Fibroblast of lung (primary cell): ENCODE measurements around the gene TP53I11. TPM values are rescaled to one million over a fixed set of nuclear protein-coding genes. Genes with fewer than 3 reads are reported as not detected.

ENCODE experiments used
- DNase-seq, 2 donors: peaks; one replicate each; pipeline versions ENCODE4 v3.0.0 to v3.0.0-alpha.2; 2010; ENCODE audit warnings: low read depth in 2 of 2
- H2AFZ ChIP-seq: 2 replicates; pipeline ENCODE4 v1.5.1; 2012; ENCODE audit warnings: low read length, control low read depth, inconsistent platforms
- H3K27ac ChIP-seq: 2 replicates; pipeline ENCODE4 v1.5.1; 2011; ENCODE audit warnings: low read length, control low read depth; ENCODE audit not compliant: insufficient read depth
- H3K27me3 ChIP-seq: 2 replicates; pipeline ENCODE4 v1.5.1; 2011; ENCODE audit warnings: mild to moderate bottlenecking, low read length; ENCODE audit not compliant: control insufficient read depth, insufficient read depth
- H3K36me3 ChIP-seq: 2 replicates; pipeline ENCODE4 v1.5.1; 2011; ENCODE audit warnings: low read length; ENCODE audit not compliant: control insufficient read depth, insufficient read depth
- H3K4me1 ChIP-seq: 2 replicates; pipeline ENCODE4 v1.5.1; 2011; ENCODE audit warnings: low read length; ENCODE audit not compliant: control insufficient read depth, insufficient read depth; ENCODE audit errors: extremely low read depth
- H3K4me2 ChIP-seq: 2 replicates; pipeline ENCODE4 v1.5.1; 2011; ENCODE audit warnings: low read length, control low read depth; ENCODE audit not compliant: insufficient read depth; ENCODE audit errors: extremely low read depth
- H3K4me3 ChIP-seq, 4 experiments: fragments of 200-600 bp in 1 of 4; sonication (generic) in 1 of 4; replicated peaks in 1 of 4; 2 replicates each; pipeline ENCODE4 v1.5.1; 2011 to 2016; ENCODE audit warnings: low read length in 4 of 4, low read depth in 3 of 4, mild to moderate bottlenecking in 3 of 4, control low read depth in 2 of 4, inconsistent platforms in 1 of 4, mixed read lengths in 1 of 4; ENCODE audit not compliant: insufficient read depth in 1 of 4; ENCODE audit errors: control extremely low read depth in 1 of 4
- H3K79me2 ChIP-seq: 2 replicates; pipeline ENCODE4 v1.5.1; 2012; ENCODE audit warnings: mild to moderate bottlenecking, low read length, inconsistent platforms; ENCODE audit not compliant: control insufficient read depth, insufficient read depth
- H3K9ac ChIP-seq: 2 replicates; pipeline ENCODE4 v1.5.1; 2011; ENCODE audit warnings: mild to moderate bottlenecking, low read length, control low read depth; ENCODE audit not compliant: insufficient read depth
- H3K9me3 ChIP-seq: 2 replicates; pipeline ENCODE4 v1.5.1; 2012; ENCODE audit warnings: low read depth, low read length; ENCODE audit not compliant: control insufficient read depth, insufficient read depth
- H4K20me1 ChIP-seq: 2 replicates; pipeline ENCODE4 v1.5.1; 2011; ENCODE audit warnings: low read length; ENCODE audit not compliant: control insufficient read depth, insufficient read depth; ENCODE audit errors: extremely low read depth
- CTCF ChIP-seq, 2 donors: IDR thresholded peaks in 1 of 2; conservative IDR thresholded peaks in 1 of 2; 1 replicate in 1 of 2; 2 replicates in 1 of 2; pipeline ENCODE4 v1.5.1; 2011 to 2012; ENCODE audit warnings: low read length in 2 of 2, control low read depth in 1 of 2, inconsistent platforms in 1 of 2, low read depth in 1 of 2, mild to moderate bottlenecking in 1 of 2
- EZH2 ChIP-seq: IDR thresholded peaks from 2 replicates; pipeline ENCODE4 v1.5.1; 2012; ENCODE audit warnings: low read length, control low read depth, mild to moderate bottlenecking; ENCODE audit errors: missing control alignments
- polyA plus RNA-seq, 2 donors: library from polyadenylated mRNA; depleted of rRNA in 1 of 2; stranded (reverse) in 1 of 2; unstranded in 1 of 2; fragments of >200 nt; gene quantifications; 2 replicates each; pipeline ENCODE4 v1.2.1, GENCODE V29; 2011 to 2012; ENCODE audit warnings: missing spikeins in 1 of 2
- total RNA-seq: library from RNA; depleted of rRNA; stranded (reverse); fragments of >200 nt; gene quantifications from 2 replicates; pipeline ENCODE4 v1.2.1, GENCODE V29; 2014

Gene TP53I11
- total and polyA plus RNA-seq, 2 donors (not counting 1 experiment from before 2014, with no cell fraction given) = 53.2 to 54.0 TPM

DNA sequence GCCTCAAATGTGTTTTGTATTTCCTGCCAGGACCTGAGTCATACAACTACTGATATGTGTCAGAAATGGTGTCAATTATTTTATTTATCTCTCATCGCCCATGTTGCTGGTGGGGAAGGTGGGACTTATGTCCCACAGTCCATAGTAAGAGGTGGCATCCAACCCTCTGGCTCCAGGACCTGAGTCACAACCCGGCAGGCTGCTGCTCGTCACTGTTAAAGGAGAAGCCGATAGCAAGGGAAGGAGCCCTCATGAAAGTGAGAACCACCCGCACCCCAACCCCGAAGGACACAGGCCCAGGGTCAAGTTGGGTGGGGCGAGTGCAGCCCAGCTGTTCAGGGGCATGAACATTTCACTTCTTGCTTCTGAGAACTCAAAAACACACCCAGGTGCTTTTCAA is 33.1 kb upstream of the TP53I11 start:
- no peaks in the 10 kb centered on the region for H3K36me3 ChIP-seq
- no peaks in the 10 kb centered on the region for H3K9me3 ChIP-seq
- H3K27me3 ChIP-seq = peaks cover 15% of the 10 kb centered on the region
- no peaks in the 10 kb centered on the region for H3K4me1 ChIP-seq
- TF ChIP-seq EZH2 = no peak
- no peak for TF ChIP-seq CTCF (conservative IDR thresholded peaks at IDR 0.05 in 1 of 2, IDR thresholded peaks at IDR 0.05 in 1 of 2; ENCODE audit: low read depth in 1 of 2, low read length in 2 of 2)
- no peaks in the 10 kb centered on the region for H3K79me2 ChIP-seq
- no peak overlapping the region for H3K9ac ChIP-seq
- no peak overlapping the region for H2AFZ ChIP-seq
- H3K4me2 ChIP-seq = no peak overlapping the region
- H3K4me3 ChIP-seq = no peak overlapping the region
- H4K20me1 ChIP-seq = no peaks in the 10 kb centered on the region
- H3K27ac ChIP-seq = no peak overlapping the region
- DNase-seq = no peak

GRCh38 chr11:44982496-44983062 is 31.9 kb upstream of the TP53I11 start:
- Histone ChIP-seq H2AFZ (no peak overlapping the region), H3K4me3 (no peak overlapping the region), H3K27me3 (peaks cover 15% of the 10 kb centered on the region), H4K20me1 (no peaks in the 10 kb centered on the region), H3K36me3 (no peaks in the 10 kb centered on the region), H3K27ac (no peak overlapping the region), H3K4me1 (peaks cover 4% of the 10 kb centered on the region), H3K79me2 (no peaks in the 10 kb centered on the region), H3K9me3 (no peaks in the 10 kb centered on the region), H3K4me2 (no peak overlapping the region), H3K9ac (no peak overlapping the region)
- DNase-seq = no peak
- TF ChIP-seq CTCF (conservative IDR thresholded peaks at IDR 0.05 in 1 of 2, IDR thresholded peaks at IDR 0.05 in 1 of 2; ENCODE audit: low read depth in 1 of 2, low read length in 2 of 2) = no peak
- no peak for TF ChIP-seq EZH2

- H3K79me2 ChIP-seq = no peaks in the 10 kb centered on the region
- no peak overlapping the region for H3K9ac ChIP-seq
- H3K4me1 ChIP-seq = peaks cover 6% of the 10 kb centered on the region
- no peak overlapping the region for H3K4me3 ChIP-seq
- DNase-seq = no peak
- H3K27ac ChIP-seq = no peak overlapping the region
- no peaks in the 10 kb centered on the region for H3K9me3 ChIP-seq
- H3K36me3 ChIP-seq = no peaks in the 10 kb centered on the region
- TF ChIP-seq EZH2 (no peak), CTCF (conservative IDR thresholded peaks at IDR 0.05 in 1 of 2, IDR thresholded peaks at IDR 0.05 in 1 of 2; ENCODE audit: low read depth in 1 of 2, low read length in 2 of 2) (no peak)
- no peaks in the 10 kb centered on the region for H4K20me1 ChIP-seq
- H3K4me2 ChIP-seq = no peak overlapping the region
- H3K27me3 ChIP-seq = peaks cover 10% of the 10 kb centered on the region
- no peak overlapping the region for H2AFZ ChIP-seq
Observed at GRCh38 chr11:44980533-44981427, 30.1 kb upstream of the TP53I11 start.
